ENCODE results near the gene ARL5C.
"Not testable (repeated sequence)": the region's sequence is repeated elsewhere in the genome, so short reads cannot be mapped to it uniquely, and the experiment has no call there.

ARL5C gene

DNA sequence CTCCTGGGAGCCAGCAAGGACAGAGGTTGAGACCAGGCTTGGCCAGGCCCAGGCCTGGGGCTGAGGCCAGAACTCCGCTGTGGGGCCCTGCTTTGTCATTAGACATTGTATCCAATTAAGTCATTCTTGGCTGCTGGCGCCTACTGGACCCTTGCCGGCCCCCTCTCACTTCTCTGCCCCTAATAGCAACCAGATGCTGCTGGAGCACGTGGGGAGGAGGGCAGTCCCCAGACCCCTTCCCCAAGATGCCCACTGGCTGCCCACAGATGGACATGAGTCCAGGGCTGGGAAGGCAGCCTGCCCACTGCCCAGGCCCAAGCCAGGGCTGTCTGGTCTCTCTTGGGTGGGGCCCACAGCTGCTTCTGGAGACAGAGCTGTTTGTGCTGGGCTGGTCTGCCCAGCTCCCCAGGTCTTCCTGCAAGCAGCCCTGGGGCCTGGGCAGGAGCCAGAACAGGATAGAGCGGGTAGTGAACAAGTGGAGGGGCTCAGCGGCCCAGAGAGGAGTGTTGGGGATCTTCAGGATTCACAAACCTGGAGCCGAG is 22.3 kb downstream of the ARL5C start:
- DNase-seq, result peak in 7 of 58 donors; percentile 10 to 45 (median 22)

DNA sequence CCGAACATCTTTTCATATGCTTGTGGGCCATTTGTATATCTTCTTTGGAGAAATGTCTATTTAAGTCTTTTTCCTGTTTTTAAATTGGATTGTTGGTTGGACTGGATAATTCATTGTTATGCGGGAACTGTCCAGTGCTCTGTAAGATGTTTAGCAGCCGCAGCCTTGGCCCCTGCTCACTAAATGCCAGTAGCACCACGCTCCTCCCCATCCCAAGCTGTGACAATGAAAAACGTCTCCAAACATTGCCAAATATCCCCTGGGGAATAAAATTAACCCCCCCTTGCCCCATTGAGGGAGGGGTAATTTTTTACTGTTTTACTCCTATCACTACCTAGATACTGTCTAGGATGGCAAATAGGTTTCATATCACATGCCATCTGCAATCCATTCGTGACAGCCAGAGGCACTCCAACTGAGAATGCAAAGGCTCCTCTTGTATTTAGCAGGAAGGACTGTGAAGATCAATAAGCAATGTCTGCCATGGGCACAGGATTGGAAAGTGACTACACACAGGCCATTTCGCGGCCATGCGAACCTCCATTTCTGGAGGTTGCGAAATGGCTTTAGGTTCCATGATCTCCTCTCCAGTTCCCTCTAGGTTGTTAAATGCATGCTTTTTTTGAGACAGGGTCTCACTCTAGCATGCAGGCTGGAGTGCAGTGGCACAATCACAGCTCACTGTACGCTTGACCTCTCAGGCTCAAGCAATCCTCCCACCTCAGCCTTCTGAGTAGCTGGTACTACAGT is 23.9 kb downstream of the ARL5C start:
- no peak for DNase-seq

DNA sequence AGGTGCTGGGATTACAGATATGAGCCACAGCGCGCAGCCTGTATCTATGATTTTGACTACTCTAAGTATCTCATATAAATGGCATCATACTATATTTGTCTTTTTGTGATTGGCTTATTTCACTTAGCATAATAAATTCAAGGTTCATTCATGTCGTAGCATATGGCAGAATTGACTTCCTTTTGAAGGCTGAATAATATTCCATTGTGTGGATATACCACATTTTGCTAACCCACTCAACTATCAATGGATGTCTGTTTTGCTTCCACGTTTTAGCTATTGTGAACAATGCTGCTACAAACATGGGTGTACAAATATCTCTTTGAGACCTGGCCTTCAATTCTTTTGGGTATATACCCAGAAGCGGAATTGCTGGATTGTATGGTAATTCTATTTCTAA is 24.7 kb downstream of the ARL5C start:
- DNase-seq, result no peak

DNA sequence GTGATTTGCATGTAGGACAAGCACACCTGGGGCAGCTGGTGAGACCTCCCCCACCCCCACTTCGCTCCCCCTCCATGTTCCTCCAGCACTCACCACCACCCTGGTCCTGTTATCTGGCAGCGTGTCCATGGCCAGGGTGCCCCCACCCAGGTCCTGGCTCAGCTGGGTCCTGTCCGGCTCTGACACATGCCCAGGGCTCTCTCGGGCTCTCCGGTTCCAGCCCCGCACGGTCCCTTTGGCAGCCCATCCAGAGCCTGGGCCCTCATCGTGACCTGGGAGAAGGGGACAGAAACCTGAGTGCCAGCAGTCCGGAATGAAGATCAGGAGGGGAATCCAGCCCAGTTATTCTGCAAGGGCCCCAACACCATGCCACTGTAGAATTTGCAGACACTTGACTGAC is 26.4 kb downstream of the ARL5C start:
- no peak for DNase-seq

DNA sequence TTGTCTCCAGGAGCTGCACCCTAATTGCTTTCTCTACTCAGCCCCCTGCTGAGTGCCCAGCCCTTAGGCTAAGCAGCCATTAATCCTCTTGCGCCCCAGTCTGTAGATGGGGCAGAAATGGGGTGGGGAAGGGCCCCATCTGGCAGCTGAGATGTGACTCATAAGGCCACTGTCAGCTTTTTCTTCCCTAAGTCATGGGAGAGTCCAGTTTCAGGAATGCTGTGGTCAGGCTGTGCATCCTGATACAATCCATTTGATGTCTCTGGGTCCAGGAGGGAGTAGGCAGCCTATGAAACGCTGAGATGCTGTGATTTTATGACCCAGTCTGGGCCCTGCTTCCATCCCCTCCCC is 26.8 kb downstream of the ARL5C start:
- no peak for DNase-seq

DNA sequence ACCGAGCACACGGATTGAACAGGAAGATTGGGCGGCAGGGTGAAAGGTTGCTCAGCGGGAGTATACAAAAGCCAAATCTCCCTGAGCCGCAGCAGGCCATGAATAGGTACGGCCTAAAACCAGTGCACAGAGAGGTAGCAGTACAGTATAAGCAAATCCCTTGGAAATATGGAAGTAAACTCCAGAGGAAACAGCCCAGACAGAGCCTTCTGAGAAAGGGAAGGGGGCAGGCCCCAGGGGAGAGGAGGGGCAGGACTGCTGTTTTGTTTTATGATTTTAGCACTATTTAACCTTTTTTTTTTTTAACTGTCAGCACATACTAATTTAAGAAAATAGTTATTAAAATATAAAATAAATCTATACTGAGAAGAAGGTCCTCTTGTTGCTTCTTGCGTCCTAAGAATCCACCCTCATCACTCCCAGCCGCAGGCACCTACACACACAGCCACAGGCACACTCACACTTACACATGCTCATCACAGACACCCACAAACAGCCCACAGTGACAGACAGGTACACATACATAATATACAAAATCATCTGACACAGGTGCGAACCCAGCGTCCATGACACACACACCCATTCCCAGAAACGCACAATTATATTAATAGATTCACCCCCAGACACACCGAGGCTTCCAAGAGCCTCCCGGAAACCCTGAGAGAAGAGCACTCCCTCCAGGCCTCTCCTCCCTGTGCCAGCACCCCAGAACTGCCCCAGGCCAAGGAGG is 27.4 kb downstream of the ARL5C start:
- DNase-seq, result no peak

DNA sequence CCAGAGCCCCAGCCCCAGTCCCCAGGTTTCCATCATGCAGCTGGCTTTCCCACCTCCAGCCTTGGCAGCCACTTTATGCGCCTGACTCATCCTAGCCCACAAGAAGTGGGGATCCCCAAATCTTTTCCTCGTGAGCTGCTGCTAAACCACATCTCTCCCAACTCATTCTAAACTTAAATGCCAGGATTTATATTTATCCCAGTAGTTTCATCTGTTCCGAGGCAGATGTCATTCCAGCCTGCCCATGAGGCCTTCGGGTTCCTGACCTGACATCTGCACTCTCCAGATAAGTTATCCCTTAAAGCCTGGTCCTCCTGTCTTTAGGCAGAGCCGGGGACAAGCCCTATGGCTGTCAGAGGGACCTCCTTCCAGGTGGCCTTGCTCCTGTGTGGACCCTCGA is 31.1 kb downstream of the ARL5C start:
- DNase-seq, result no peak

DNA sequence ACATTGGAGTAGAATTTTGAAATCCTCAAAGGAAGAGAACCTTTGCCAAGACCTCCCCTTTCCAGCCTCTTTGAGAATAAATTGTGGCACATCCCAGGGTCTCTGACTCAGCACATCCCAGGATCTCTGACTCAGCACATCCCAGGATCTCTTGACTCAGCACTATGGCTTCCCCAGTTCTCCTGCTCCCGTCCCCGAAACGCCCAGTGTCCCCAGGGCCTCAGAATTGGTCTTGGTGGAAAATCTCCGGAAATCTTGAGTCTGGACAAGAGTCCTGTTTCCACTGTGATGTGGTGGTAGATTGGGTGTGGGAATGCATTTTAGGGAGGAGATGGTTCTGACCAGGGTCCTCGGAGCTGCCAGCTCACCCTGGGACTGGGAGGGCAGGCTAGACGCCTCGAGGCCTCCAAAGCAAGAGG is 33.8 kb downstream of the ARL5C start:
- DNase-seq, result no peak

DNA sequence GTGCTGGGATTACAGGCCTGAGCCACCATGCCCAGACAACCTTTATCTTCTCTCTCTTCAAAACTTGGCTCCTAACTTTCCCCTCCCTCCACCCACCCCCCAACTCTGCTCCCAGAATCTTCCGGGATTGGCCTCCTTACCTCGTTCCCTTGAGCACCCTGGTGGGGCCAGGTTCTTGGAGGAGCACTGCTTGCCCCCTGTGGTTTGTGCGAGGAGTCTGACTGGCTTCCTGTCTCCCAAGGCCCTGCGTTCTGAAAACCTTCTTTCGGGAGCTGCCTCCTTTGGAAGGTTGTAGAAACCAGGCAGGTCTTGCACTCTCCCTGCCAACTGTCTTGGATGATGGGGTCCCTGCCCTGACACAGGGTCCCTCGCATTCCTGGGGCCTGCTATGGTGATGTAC is 34.3 kb downstream of the ARL5C start:
- no peak for DNase-seq

DNA sequence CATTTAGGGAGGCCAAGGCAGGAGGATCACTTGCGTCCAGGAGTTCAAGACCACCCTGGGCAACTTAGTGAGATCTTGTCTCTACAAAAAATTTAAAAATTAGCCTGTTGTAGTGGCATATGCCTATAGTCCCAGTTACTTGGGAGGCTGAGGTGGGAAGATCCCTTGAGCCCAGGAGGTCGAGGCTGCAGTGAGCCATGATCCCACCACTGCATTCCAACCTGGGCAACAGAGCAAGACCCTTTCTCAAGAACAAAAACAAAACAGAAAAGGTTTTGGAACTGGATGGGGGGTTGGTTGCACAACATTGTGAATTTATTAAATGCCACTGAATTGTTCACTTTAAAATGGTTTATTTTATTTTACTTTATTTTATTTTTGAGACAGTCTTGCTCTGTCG is 35.8 kb downstream of the ARL5C start:
- no peak for DNase-seq

DNA sequence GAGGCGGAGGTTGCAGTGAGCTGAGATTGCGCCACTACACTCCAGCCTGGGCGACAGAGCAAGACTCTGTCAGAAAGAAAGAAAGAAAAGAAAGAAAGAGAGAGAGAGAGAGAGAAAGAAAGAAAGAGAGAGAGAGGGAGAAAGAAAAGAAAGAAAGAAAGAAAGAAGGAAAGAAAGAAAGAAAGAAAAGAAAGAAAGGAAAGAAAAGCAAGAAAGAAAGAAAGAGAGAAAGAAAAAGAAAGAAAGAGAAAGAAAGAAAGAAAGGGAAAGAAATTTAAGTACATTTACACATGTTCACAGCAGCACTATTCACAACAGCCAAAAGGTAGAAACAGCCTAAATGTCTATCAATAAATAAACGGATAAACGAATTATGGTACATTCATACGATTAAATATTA is 36.4 kb downstream of the ARL5C start:
- not testable (repeated sequence) for DNase-seq

DNA sequence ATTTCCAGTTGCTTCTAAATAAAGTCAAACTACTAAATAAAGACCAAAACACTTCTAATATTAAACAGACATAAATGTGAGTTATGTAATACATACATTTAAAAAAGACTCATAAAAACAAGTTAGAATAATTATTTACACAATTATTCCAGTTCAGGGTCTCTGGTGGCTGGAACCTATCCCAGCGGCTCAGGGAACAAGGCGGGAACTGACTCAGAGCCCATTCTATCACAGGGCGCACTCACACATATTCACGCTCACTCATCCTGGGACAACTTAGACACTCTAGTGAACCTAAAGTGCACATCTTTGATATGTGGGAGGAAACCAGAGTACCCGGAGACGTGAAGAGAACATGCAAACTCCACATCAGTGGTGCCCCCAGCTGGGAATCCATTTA is 39.5 kb downstream of the ARL5C start:
- no peak for DNase-seq

DNA sequence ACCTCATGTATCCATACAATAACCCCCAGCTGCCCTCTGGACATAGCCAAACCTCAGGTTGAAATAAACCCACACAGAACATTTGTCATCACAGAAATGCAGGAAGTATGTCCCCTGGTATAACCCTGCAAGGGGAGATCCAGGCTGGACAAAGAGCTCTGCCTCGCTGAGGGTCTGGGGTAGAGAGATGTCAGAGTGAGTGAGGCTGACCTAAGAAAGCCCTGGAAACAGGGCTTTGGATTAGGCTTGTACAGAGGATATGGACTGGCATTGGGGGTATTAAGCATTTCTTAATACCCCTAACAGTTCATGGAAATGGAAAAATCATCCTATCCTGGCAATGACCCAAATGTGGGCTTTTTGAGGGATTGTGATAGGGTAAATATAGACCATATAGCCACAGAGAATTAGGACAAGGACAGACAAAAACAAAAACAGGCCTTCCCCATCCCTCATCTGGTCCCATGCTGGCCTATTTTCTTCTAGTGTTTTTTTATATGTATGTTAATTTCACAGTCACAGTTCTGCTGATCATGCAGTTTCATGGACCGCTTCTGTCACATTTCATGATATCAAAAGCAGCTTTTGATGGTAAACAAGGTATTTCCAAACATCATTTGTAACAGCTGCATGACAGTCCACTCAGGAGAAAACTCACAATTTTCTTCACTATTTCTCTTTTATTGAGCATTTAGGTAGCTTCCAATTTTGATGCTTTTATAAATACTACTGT is 40.7 kb downstream of the ARL5C start:
- no peak for DNase-seq

DNA sequence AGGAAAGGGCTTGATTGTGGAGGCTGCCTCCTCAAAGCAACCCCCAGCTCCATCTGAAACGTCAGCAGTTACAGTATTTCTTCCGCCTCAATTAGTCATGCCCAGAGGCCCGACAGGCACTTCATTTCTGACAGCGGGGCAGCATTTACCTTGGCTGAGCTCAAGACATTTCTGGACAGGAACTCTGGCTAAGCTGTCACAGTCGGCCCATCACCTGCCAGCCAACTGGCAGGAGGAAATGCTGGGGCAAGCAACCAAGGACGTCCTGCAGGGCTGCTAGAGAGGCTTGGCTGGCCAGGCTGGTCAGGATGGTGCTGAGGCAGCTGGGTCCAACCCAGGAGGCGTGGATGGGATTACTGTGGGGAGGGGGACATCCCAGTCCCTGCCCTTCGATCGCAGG is 42.3 kb downstream of the ARL5C start:
- peak in 10 of 58 donors; percentile 5 to 43 (median 16) for DNase-seq

DNA sequence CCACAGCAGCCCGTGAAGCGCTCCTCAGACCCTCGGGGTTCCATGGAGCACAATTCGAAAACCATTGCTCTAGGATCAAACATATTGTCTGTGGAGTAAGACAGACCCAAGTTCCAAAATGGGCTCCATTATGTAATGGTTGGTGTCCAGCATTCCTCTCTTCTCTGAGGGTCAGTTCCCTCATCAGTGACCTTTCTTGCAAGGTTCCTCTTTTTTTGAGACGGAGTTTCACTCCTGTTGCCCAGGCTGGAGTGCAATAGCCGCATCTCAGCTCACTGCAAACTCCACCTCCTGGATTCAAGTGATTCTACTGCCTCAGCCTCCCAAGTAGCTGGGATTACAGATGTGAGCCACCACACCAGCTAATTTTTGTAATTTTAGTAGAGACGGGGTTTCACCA is 43.0 kb downstream of the ARL5C start:
- no peak for DNase-seq

DNA sequence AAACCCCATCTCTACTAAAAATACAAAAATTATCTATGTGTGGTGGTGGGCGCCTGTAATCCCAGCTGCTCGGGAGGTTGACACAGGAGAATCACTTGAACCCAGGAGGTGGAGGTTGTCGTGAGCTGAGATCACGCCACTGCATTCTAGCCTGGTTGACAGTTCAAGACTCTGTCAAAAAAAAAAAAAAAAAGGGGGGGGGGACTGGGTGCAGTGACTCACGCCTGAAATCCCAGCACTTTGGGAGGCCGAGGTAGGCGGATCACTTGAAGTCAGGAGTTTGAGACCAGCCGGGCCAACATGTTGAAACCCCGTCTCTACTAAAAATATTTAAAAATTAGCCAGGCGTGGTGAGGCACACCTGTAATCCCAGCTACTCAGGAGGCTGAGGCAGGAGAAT is 44.0 kb downstream of the ARL5C start:
- DNase-seq, result not testable (repeated sequence)

DNA sequence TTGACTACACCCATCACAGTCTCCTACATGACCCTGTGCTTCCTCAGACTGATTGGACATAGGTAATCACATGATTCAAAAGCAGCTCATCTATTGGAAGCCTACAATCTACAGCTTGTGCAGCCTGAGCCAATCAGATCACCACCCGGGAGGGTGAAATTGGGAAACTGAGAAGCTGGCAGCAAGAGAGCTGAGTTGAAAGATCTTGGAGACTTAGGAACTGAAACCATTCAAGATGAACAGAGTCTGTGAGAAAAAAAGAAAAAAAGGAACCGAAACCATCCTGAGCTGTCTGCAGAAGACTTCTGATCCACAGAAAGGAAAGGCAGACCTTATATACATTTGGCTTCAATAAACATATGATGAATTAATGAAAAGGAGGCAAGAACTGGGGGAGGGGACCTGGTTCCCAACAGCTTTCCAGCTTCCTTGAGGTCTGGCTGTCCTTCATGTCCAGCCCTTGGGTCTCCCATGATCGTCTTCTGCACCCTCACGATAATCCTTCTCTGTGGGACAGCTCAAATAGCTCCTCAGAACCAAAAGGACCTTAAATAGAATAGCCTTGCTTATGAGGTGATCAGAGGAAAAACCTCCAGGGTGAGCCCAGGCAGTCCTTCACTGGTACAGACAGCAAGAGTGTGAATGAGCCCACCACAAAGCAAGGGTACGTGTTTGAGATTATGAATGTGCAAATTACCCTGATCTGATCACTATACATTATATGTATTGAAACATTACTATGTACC is 47.1 kb downstream of the ARL5C start:
- peak in 3 of 58 donors; percentile 14 to 60 (median 20) for DNase-seq

DNA sequence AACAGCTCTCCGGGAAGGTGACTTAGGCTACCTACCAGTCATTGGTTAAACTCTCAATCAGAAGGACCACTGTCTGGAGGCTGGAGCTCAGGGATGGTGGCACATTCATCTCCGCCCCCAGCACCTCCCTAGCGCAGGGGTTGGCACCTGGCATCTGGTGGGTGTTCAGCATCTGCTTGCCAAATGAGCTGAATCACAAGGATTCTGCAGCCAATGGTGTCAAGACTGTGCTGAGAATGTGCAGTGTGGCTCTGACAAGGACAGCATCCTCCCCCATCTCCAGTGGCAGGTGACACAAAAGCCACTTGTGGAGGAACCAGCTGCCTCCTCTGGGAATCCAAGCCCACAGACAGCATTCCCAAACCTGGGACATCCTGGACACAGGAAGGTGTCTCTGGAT is 49.7 kb downstream of the ARL5C start:
- peak in 20 of 58 donors; percentile 7 to 72 (median 23) for DNase-seq

DNA sequence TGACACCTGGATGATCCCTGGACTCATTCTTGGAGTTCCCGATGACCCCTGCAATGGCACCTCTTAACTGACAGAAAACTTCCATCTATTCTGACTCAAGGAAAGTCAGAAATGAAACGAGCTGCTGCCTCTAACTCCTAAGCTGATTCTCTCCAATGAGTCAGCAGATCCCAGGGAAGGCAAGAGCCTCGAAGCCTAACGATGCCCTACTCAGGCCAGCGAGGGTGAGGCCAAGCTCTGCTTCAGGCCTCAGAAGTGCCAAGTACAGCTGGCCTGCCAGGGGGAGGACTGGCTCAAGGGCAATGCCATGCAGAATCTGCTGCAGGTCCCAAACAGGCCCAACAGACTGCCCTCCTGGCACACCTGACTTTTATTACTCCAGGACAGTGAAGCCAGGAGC is 50.8 kb downstream of the ARL5C start:
- no peak for DNase-seq

DNA sequence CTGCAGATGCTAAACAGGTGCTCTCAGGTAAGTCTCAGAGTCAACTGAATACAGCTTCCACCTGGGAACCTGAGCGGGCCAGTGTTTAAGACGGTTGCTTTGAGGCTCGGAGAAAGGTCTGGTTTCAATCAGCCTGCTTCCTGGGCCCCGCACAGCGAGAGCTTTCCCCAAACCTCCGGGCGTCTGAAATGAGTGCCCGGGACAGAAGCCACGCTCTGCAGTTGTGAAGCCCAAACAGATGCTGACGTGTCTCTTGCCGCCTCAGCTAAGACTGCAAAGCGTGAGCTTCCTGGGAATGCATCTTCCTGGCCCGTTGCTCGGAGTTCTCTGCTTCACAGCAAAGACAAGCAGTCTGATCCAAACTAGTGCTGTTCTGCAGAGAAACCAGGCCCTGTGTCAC is 51.2 kb downstream of the ARL5C start:
- no peak for DNase-seq

DNA sequence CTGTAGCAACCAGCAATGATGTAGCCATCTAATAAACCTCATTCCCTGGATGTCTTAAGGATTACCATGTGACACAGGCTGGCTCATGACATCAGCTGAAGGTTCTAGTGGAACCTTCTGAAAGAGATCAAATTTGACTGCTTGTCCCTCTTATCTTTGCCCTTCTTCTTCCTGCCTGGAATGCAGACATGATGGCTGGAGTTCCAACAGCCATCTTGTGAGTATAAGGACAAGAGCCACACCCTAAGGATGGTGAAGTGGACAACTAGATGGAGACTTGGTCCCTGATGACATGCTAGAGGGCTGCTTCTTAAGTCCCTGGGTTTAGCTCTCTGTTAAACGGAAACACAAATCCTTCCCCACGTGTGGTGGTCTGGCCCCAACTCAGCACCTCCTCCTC is 52.1 kb downstream of the ARL5C start:
- DNase-seq, result no peak

All from anterior cingulate cortex (tissue), 58 donors.